HAP-1 (cell line): ENCODE measurements around the gene CHADL.

Source experiments
- DNase-seq, 2 experiments: peaks; one replicate each; pipeline ENCODE4 v3.0.0-alpha.2; 2016 to 2020; ENCODE audit warnings: low spot score in 2 of 2
- H3K27me3 ChIP-seq: fragments of 250-450 bp; sonication (Bioruptor Pico); 2 replicates; pipeline ENCODE4 v1.5.1; 2020; ENCODE audit warnings: low read depth, mild to moderate bottlenecking, moderate library complexity
- H3K36me3 ChIP-seq: fragments of 250-450 bp; sonication (Bioruptor Pico); replicated peaks from 2 replicates; pipeline ENCODE4 v1.5.1; 2020; ENCODE audit warnings: mild to moderate bottlenecking
- H3K4me1 ChIP-seq: fragments of 250-450 bp; sonication (Bioruptor Pico); 2 replicates; pipeline ENCODE4 v1.5.1; 2020; ENCODE audit warnings: mild to moderate bottlenecking
- H3K4me3 ChIP-seq: fragments of 250-450 bp; sonication (Bioruptor Pico); 2 replicates; pipeline ENCODE4 v1.5.1; 2020; ENCODE audit warnings: mild to moderate bottlenecking, moderate library complexity
- H3K9me3 ChIP-seq: fragments of 250-450 bp; sonication (Bioruptor Pico); 2 replicates; pipeline ENCODE4 v1.5.1; 2020; ENCODE audit warnings: mild to moderate bottlenecking, moderate library complexity
- in situ Hi-C: fragments of 300-500 bp; cut with MboI; formaldehyde crosslinking; loops from 3 replicates; pipeline ENCODE4 v1.14.3; 2020; ENCODE audit warnings: low sequenced_read_pairs, inconsistent platforms, mixed read lengths

The CHADL gene

DNA sequence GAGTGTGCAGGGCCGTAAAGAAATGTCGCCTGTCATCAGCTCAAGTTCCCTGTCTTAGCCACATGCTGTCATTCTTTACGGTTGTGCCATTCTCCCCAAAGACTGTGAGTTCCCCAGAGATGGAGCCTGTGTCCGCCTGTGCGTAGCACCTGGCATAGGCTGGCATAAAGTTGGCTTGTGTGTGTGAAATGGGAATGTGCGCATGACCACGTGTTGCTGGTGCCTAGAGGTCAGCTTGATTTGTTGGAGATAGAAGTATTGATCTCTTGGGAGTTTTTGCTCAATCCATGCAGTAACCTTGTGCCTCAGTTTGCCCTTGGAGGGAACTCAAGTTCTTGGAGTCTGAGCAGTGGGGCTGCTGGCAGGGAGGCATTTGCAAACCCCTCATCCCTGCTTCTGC lies 9.4 kb downstream of the CHADL start:
- H3K36me3 ChIP-seq = peaks cover 16% of the 10 kb centered on the region
- H3K4me1 ChIP-seq = peaks cover 3% of the 10 kb centered on the region; the same call in 1 of the 2 replicates
- no peaks in the 10 kb centered on the region for H3K27me3 ChIP-seq
- DNase-seq = no peak
- no peak overlapping the region for H3K4me3 ChIP-seq
- in situ Hi-C loops = no loop called here
- H3K9me3 ChIP-seq = no peaks in the 10 kb centered on the region

DNA sequence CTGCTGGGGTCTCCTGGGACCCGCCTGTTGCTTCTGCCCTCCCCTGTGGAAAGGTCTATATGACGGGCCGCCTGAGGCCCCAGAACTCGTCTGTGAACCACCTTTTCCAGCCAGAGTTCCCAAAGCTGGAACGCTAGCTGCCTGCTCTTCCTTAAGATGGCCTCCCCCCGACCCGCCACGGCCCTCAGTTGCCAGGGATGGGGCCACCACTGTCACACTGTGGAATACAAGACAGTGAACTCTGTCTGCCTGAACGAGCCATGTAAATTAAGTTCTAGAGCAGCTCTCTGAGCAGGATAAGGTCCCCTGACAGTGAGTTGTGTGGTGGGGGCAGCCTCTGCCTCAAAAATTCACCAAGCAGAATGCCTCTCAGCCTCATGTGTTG lies 10.3 kb downstream of the CHADL start:
- H3K4me1 ChIP-seq = no peaks in the 10 kb centered on the region
- DNase-seq = no peak
- no peaks in the 10 kb centered on the region for H3K27me3 ChIP-seq
- in situ Hi-C loops = no loop called here
- H3K36me3 ChIP-seq = peaks cover 26% of the 10 kb centered on the region
- no peaks in the 10 kb centered on the region for H3K9me3 ChIP-seq
- H3K4me3 ChIP-seq = no peak overlapping the region

GRCh38 chr22:41229730-41230400 lies 10.9 kb downstream of the CHADL start:
- Histone ChIP-seq H3K36me3 (peaks cover 31% of the 10 kb centered on the region), H3K4me3 (no peak overlapping the region), H3K4me1 (no peaks in the 10 kb centered on the region), H3K9me3 (no peaks in the 10 kb centered on the region), H3K27me3 (no peaks in the 10 kb centered on the region)
- in situ Hi-C loops = no loop called here
- no peak for DNase-seq

- no peaks in the 10 kb centered on the region for H3K4me1 ChIP-seq
- no peak overlapping the region for H3K4me3 ChIP-seq
- in situ Hi-C loops = no loop called here
- H3K27me3 ChIP-seq = no peaks in the 10 kb centered on the region
- DNase-seq = no peak
- H3K9me3 ChIP-seq = no peaks in the 10 kb centered on the region
- H3K36me3 ChIP-seq = peaks cover 37% of the 10 kb centered on the region
Measured at GRCh38 chr22:41229215-41229614, 11.5 kb downstream of the CHADL start.

- Histone ChIP-seq H3K27me3 (no peaks in the 10 kb centered on the region), H3K4me1 (no peaks in the 10 kb centered on the region), H3K36me3 (peaks cover 53% of the 10 kb centered on the region), H3K4me3 (no peak overlapping the region), H3K9me3 (no peaks in the 10 kb centered on the region)
- in situ Hi-C loops = no loop called here
- no peak for DNase-seq
Measured at GRCh38 chr22:41226723-41227655, 13.7 kb downstream of the CHADL start.

DNA sequence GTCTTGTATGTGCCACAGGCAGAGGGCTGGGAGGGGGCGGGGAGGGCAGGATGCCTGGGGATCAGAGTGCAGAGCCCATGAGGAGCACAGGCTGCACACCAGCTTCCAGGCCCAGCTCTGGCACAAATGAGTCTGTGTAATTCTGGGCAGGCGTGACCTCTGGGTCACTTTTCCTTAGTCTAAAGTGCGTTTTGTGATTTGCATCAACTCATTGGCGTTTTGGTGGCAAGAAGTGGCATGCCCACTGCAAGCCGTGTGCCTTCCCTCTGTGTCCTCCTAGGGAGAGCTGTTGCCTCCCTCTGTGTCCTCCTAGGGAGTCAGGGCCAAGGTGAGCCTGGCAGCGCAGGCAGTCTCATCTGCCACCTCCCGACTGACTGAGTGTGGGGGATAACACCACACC lies 17.2 kb downstream of the CHADL start:
- Histone ChIP-seq H3K9me3 (no peaks in the 10 kb centered on the region), H3K27me3 (no peaks in the 10 kb centered on the region), H3K4me3 (no peak overlapping the region), H3K4me1 (no peaks in the 10 kb centered on the region), H3K36me3 (peaks cover 68% of the 10 kb centered on the region)
- in situ Hi-C loops = no loop called here
- DNase-seq = no peak

GRCh38 chr22:41222846-41223507 lies 17.8 kb downstream of the CHADL start:
- no peak for DNase-seq
- Histone ChIP-seq H3K4me1 (no peaks in the 10 kb centered on the region), H3K9me3 (no peaks in the 10 kb centered on the region), H3K27me3 (no peaks in the 10 kb centered on the region), H3K36me3 (peaks cover 70% of the 10 kb centered on the region), H3K4me3 (no peak overlapping the region)
- in situ Hi-C loops = no loop called here

- no peak overlapping the region for H3K4me3 ChIP-seq
- H3K36me3 ChIP-seq = peaks cover 57% of the 10 kb centered on the region
- peak in 1 of 2 experiments; percentile 26 for DNase-seq
Measured at GRCh38 chr22:41217553-41218157, 23.1 kb downstream of the CHADL start.

DNA sequence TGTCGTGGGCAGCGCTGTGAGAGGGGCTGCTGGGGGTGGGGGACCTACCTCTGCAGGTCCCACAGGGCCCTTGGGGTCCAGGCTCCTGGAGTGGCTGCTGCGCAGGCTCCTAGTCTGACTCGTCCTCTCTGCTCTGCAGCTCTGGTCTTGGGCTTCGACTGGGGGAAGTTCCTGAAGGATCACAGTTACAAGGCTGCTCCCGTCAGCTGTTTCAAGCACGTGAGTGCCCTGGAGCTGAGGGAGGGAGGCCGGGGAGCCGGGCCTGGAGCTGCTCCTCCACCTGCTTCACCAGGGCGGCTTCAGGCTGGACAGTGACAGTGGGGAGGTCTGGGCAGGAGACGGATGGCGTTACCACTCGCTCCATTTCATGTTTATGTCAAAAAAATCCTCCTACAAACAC lies 23.7 kb downstream of the CHADL start:
- H3K27me3 ChIP-seq = no peaks in the 10 kb centered on the region
- DNase-seq = no peak
- H3K9me3 ChIP-seq = no peaks in the 10 kb centered on the region
- H3K4me3 ChIP-seq = no peak overlapping the region
- in situ Hi-C loops = no loop called here
- peaks cover 55% of the 10 kb centered on the region for H3K36me3 ChIP-seq
- H3K4me1 ChIP-seq = no peaks in the 10 kb centered on the region

More at GRCh38 chr22:41217553-41218157, 23.1 kb downstream of the CHADL start:
- Histone ChIP-seq H3K9me3 (no peaks in the 10 kb centered on the region), H3K27me3 (no peaks in the 10 kb centered on the region), H3K4me1 (no peaks in the 10 kb centered on the region)
- in situ Hi-C loops = no loop called here

DNA sequence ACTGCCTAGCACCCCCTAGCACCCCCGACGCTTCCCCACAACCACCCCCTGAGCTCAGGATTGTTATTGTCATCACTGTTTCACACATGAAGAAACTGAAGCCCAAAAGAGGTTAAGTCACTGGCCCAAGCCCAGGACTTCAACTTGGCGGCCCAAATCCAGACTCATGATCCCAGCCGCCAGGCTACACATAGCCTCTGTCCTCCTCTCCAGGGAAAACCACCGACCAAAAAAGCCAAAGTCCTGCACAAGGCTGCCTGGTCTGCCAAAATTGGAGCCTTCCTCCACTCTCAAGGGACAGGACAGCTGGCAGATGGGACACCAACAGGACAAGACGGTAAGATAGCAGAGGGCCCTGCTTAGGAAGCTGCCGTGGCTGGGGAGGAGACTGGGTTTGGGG lies 24.8 kb downstream of the CHADL start:
- no peaks in the 10 kb centered on the region for H3K27me3 ChIP-seq
- in situ Hi-C loops = no loop called here
- H3K36me3 ChIP-seq = peaks cover 46% of the 10 kb centered on the region
- H3K4me1 ChIP-seq = no peaks in the 10 kb centered on the region
- DNase-seq = no peak
- no peak overlapping the region for H3K4me3 ChIP-seq
- no peaks in the 10 kb centered on the region for H3K9me3 ChIP-seq

DNA sequence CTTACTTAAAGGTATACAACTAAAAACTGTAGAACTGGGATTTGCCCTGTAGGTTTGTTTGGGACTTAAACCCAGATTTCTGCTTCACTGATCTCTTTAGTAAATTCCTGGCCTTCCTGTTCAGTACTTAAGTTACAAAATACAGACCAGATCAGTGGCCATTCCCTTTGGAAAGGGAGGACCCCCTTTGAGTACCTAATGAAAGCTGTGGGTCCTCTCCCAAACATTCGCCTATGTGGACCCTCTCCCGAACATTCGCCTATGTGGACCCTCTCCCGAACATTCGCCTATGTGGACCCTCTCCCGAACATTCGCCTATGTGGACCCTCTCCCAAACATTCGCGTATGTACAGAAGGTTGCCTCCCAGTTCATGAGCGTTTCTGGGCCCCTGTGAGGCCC lies 25.3 kb downstream of the CHADL start:
- Histone ChIP-seq H3K4me1 (no peaks in the 10 kb centered on the region), H3K36me3 (peaks cover 47% of the 10 kb centered on the region), H3K4me3 (no peak overlapping the region), H3K27me3 (no peaks in the 10 kb centered on the region), H3K9me3 (no peaks in the 10 kb centered on the region)
- no peak for DNase-seq
- in situ Hi-C loops = no loop called here

- Histone ChIP-seq H3K4me1 (peaks cover 3% of the 10 kb centered on the region; the same call in 1 of the 2 replicates), H3K4me3 (no peak overlapping the region), H3K9me3 (no peaks in the 10 kb centered on the region), H3K36me3 (peaks cover 15% of the 10 kb centered on the region), H3K27me3 (0 out of 2 replicates have a peak, but pooled peaks cover 3% of the 10 kb centered on the region)
- in situ Hi-C loops = no loop called here
- no peak for DNase-seq
Measured at GRCh38 chr22:41206719-41207118, 34.0 kb downstream of the CHADL start.
